Astrocyte (in vitro differentiated cells and primary cell): ENCODE measurements around the gene DGKI.

ENCODE experiments used
- EZH2 ChIP-seq: IDR thresholded peaks from 2 replicates; pipeline ENCODE4 v1.6.1; 2012; ENCODE audit warnings: mild to moderate bottlenecking, low read length, inconsistent platforms; ENCODE audit not compliant: insufficient read depth
- TF ChIP-seq, protein P1 (sequence below): IDR thresholded peaks from 2 replicates; pipeline ENCODE4 v1.5.1; 2011; ENCODE audit warnings: low read depth, mild to moderate bottlenecking, inconsistent platforms, low read length, moderate library complexity; ENCODE audit not compliant: insufficient read depth

DNA sequence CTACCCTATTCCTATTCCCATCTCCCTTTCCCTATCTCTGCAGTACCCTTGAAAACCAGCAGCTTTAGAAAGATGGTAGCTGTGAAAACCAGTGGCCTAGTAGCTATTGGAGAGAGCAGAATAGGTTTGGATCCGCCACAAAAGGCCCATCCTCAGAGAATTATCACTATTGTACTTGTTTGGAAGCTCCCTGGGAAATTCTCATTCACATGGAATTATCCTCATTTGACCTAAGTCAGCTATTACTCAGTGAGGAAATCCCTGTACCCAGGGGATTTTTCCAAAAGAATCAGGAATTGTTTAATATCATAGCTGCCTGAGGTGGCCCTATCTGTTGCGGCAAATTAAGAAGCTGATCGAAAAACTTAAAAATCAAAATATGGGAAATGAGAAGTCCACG, 51.6 kb downstream of the DGKI start:
- TF ChIP-seq, protein P1, sequence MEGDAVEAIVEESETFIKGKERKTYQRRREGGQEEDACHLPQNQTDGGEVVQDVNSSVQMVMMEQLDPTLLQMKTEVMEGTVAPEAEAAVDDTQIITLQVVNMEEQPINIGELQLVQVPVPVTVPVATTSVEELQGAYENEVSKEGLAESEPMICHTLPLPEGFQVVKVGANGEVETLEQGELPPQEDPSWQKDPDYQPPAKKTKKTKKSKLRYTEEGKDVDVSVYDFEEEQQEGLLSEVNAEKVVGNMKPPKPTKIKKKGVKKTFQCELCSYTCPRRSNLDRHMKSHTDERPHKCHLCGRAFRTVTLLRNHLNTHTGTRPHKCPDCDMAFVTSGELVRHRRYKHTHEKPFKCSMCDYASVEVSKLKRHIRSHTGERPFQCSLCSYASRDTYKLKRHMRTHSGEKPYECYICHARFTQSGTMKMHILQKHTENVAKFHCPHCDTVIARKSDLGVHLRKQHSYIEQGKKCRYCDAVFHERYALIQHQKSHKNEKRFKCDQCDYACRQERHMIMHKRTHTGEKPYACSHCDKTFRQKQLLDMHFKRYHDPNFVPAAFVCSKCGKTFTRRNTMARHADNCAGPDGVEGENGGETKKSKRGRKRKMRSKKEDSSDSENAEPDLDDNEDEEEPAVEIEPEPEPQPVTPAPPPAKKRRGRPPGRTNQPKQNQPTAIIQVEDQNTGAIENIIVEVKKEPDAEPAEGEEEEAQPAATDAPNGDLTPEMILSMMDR: no peak
- no peak for TF ChIP-seq EZH2
